ENCODE results near the gene GNA14.

GRCh38 chr9:77586591-77586990, 61.5 kb downstream of the GNA14 start:
- TF ChIP-seq, protein P1, sequence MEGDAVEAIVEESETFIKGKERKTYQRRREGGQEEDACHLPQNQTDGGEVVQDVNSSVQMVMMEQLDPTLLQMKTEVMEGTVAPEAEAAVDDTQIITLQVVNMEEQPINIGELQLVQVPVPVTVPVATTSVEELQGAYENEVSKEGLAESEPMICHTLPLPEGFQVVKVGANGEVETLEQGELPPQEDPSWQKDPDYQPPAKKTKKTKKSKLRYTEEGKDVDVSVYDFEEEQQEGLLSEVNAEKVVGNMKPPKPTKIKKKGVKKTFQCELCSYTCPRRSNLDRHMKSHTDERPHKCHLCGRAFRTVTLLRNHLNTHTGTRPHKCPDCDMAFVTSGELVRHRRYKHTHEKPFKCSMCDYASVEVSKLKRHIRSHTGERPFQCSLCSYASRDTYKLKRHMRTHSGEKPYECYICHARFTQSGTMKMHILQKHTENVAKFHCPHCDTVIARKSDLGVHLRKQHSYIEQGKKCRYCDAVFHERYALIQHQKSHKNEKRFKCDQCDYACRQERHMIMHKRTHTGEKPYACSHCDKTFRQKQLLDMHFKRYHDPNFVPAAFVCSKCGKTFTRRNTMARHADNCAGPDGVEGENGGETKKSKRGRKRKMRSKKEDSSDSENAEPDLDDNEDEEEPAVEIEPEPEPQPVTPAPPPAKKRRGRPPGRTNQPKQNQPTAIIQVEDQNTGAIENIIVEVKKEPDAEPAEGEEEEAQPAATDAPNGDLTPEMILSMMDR (IDR thresholded peaks at IDR 0.05): no peak
- TF ChIP-seq POLR2AphosphoS5 (IDR thresholded peaks at IDR 0.05; ENCODE audit: insufficient read depth in 1 of 2, low read depth in 1 of 2) (no peak), POLR2A (IDR thresholded peaks at IDR 0.05) (no peak)
